Right hindlimb (tissue), 1 donor: ENCODE data around the gene MLLT6.
A peak's percentile ranks its signal among the peaks of the same experiment; 100 is the strongest.

Source experiments
- DNase-seq: peaks from one replicate; pipeline ENCODE4 v3.0.0-alpha.2; 2018

MLLT6 gene

DNA sequence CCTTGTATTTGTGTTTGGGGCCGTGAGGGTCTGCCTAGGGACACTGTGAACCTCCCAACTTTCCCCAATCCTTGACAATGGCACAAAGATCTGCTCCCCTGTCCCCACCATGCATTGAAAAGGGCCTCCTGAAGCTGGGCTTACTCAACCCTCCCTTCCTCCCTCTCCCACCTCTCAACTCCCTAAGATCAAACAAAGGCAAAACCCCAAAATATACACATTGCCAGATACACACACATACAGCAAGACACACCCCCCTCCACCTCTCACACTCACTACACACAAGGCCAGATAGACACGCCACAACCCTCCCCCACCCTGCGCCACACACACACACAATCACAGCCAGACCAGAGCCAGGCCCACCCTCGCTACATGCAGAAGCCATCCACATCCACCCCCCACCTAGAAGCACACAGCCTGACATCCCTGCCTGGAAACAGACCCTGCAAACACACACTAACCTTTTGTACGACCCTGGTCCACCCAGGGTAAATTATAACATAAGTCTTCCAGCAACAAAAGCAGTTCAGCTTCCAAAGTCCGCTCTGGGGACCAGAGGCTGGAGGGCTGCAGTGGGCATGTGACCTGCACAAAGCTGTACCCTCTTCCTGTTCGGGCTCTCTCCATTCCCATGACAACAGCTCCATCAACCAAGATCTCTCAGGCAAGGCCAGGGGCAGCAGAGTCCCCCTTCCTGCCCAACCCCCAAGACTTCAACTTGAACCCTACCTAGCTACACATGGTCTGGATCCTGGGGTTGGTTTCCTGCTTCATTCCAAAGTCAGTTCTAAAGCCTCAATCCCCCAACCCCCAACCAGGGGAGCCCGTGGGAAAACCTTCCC, 41.2 kb downstream of the MLLT6 start:
- peak; percentile 45 for DNase-seq

DNA sequence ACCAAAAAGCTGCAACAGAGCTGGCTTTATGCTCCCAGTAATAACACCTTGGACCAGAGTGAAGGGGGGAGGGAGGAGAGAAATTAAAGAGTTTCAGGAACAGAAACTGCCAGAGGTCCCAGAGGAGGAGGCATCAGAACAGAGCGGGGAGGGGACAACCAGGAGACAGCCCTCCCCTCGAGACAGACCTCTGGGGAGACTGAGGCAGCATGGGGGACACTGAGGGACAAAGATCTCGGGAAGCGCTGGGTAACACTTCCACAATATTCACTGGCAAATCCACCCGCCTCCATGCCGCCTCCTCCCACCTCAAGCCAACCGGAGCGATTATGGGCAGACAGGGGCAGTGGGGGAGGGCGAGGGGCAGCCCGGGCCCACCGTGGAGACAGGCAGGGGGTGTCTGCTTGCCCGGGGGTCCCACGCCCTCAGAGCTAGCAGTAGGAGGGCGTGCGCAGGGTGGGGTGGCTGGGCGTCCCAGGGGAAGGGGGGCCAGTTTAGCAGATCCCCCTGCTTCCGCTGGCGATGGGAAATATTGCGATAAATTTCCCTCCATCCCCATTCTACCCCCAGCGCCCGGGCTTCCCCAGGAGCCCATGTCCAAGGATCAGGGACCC, 41.9 kb downstream of the MLLT6 start:
- DNase-seq = no peak

DNA sequence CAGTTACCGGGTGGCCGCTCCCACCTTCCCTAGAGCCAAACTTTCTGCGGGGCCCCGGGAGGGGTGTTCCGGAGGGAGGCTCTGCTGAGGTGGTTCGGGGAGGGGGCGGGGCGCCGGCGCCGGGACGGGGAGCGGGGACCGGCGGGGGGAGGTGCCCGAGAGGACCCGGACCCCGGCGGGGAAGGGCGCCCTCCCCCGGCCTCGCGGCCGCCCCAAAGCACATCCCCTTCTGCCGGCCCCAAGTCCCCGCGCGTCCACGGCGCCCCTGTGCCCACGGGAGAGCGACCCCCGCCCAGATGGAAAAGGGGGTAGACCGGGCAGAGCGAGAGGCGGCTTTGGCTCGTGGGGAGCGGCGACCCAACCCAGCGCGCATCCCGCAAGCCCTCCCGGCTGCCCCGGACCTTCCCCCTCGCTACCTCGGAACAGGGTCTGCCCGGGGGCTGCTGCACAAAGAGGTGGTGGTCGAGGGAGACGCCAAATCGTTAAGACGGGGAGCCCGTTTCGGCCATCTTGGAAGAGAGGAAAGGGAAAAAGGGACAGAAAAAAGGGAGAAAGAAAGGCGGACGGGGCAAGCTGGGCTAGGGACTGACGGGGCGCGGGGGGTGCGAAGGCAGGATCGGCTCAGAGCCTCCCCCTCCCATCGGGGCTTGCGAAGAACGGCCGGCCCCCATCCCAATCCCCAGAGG, 42.5 kb downstream of the MLLT6 start:
- DNase-seq = peak; percentile 79

DNA sequence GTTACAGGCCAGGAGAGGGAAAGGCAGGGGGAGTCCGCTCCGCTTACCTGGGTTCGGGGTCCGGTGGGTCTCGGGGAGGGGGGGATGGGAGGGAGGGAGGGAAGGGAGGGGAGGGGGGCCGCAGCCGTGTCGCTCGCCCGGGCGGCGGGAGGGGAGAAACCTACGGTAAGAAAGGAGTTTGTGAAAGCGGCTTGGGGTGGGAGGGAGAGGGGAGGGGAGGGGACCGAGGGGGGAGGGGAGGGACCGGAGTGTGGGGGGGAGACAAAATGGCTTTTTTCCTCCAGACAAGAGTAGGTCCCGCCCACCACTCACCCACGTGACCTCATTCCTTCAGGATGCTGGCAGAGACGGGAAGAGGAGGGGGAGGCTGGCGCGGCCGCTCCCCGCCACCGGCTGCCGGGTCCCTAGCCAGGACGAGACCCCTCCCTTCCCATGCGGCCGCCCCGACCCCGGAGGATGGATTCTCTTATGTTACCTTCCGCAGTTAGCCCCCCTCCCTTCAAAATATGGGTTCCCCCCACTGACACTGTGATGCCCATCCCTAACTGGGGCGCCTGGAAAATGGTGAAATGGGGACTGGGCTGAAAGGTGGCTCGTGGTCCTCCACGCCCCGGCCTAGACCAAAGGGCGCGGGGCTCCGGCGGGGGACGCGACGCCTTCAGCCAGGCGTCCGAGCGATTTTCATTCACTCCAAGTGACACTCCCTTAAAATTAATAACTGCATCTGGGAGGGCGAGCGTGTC, 43.2 kb downstream of the MLLT6 start, which contains the start of gene PCGF2:
Gene PCGF2, minus strand, starts transcription at position 188 of the 743 bp plus-strand sequence. CDS start 7,934 bp downstream, outside the sequence.
- DNase-seq = peak; percentile 95

DNA sequence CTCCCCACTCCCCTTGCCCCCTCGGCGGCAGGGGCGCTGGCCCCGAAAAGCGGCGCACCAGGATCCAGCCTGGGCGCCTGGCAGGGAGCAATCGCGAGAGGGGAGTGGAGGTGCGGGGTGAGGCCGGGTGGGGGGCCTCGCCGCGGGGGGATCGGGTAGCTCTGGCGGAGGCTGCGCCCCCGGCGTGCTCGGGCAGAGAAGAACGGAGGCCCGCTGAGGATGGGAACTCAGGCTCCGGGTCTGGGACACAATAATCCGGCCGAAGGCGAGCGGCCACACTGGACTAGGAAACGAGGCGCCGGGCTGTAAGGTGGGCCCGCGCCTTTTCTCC, 43.8 kb downstream of the MLLT6 start:
- DNase-seq = no peak

DNA sequence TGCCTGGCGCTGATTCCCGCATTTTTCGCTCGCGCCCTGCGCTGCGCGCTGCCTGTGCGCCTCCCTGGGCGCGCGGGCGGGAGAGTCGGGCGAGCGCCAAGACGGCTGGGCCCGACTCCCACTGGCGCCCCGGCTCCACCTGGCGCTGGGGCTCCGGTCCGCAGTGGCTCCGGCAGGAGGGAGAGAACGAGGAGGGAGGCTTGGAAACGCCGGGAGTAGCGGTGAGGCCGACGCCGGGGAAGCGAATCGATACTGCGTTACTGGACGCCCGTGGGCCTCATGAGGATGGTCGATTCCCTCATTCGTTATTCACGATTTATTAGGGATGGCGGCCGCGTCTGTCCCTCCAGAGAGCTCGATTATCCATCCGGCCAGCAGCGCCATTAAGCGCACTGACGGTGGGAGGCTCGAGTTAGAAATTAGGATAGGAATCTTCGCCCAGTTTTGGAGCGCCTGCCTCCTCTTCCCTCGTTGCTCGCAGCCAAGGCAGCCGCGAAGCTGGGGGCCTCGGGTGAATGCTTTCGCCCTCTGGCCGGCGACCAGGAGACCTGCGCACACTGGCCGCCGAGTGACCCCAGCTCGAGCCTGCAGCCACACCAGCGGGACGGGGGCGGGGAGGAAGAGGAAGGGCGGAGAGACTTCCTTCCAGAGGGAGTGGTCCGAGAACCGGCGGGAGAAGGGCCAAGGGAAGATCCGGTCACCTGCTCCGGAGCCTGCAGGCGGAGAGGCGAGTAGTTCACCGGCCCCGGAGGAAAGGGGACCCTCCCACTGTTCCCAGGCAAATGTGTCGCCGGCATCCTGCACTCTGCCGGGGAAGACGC, 44.4 kb downstream of the MLLT6 start:
- peak; percentile 93 for DNase-seq

DNA sequence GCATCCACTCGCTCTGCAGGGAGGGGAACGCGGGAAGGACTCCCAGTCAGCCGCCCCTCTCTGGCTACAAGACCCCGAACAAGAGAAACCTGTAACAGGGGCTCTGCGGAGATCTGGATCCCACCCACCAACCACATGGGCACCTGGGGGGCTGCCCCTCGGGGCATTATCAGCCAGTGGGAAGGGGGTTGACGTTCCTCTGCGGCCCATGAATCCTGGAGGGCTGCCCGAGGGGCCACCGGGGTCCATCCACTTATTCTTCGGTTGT, 44.9 kb downstream of the MLLT6 start:
- DNase-seq = no peak

DNA sequence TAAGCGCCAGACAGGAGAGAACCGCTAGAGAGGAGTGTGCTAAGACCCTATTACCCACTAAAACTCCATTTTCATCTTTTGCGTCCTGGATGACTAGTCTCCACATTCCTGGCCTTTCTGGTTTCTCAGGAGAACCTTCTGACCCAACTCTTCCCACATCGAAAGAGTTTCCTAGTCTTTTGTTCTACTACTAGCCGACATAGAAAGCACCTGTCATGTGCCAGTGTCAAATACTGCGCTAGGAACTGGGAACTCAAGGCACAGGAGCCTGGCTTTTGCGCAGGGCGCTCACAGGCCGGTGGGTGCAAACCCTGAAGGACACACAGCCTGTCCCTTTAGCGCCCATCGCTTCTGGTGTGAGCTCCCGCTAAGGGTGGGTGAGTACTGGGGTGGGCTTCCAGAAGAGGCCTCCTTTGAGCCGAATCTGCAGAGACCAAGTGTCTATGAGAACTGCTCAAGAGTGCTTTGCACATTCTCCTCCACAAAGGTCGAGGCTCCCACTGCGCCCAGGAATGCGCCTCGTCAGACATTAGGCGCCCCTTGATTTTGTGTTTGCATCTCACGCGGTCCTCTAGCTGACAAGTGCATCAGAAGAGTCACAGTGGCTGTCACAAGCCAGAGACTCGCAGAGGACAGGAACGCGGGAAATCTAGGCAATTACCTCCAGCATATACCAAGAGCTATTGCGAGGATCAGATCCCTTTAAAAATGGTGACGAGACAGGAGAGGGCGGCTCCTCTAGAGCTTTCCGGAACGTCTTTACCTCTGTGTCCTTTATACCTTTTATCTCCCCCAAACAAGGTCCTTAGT, 45.4 kb downstream of the MLLT6 start:
- peak; percentile 32 for DNase-seq

DNA sequence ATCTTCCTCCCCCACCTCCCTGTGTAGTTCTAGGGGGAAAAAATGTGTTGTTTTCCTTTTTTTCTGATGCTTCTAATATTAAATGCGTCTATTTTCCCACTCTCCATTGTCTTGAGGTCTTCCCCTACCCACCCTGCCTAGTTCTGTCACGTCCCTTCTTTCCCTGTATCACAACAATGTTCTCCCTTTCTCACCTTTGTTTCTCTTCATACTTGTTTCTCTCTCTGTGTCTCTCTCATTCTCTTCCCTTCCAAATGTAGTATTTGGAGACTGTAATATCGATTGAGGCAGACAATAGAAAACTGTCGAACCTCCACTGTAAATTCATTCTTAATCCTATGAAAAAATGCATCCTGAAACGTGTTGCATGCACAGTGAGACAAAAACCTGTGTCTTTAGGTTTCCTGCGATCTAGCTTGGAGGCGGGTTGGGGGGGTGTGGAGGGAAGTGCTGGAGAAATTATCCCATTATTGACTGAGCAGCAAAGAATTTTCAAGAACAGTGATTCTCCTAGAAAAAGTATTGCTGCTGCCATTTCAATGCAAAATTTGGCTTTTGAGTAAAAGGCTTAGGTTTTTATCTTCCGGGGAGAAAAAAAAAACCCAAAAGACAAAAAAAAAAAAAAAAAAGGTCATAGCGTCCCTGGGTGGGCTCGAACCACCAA, 46.2 kb downstream of the MLLT6 start:
- DNase-seq = no peak

DNA sequence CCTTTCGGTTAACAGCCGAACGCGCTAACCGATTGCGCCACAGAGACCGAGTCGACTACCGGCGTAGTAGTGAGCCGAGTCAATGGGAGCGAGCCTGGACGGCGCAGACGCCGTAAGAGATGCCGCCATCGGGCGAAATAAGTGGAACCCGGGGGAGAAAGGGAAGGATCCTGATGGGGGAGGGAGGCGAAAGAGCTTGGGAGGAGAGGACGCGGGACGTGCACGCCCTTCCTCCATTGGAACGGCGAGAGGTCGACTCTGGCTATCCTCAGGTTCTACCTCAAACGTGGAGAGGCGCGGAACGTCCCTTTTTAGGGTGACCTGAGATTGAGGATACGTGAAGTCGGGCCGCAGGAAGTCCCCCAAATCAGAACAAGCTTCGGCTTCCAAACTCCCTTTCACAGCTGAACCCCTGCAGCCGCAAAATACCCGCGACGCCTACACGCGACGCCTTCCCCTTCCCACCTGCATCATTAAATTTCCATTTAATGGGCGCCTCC, 46.8 kb downstream of the MLLT6 start:
- DNase-seq = peak; percentile 90

DNA sequence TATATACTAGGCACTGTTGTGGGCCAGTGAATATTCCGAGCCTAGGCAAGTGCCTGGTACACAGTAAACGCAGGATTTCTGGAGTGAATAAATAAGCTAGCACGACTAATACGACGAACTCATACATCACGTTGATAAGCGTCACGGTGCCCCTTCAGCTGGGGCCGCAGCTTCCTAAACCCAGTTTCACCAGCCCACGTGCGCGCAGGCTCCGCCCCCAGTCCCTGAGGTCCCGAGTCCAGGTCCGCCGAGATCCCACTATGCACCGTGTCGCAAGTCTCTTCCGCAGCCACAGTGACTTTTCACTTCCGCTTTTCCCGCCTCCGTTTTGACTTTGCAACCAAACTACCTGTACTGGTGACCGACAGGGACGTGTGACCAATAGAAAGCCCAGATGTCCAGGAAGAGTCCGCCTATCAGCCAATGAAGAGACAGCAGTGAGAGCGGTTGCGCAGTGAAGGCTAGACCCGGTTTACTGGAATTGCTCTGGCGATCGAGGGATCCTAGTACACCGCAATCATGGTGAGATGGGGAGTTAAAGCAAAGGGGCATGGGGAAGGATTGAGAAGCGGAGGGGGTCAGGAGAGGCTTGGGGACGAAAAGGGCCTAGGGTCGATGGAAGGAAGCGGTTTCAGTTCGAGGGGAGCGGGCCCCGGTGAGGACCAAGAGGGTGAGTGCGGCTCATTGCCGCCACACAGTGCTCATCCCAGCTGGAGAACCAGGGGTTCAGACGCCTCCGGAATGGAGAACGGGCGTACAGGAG, 47.4 kb downstream of the MLLT6 start, which contains the start of gene PSMB3:
Gene PSMB3, plus strand, starts transcription at position 434 of the 763 bp plus-strand sequence. Its CDS starts 86 bp downstream, at position 520.
- peak; percentile 98 for DNase-seq

DNA sequence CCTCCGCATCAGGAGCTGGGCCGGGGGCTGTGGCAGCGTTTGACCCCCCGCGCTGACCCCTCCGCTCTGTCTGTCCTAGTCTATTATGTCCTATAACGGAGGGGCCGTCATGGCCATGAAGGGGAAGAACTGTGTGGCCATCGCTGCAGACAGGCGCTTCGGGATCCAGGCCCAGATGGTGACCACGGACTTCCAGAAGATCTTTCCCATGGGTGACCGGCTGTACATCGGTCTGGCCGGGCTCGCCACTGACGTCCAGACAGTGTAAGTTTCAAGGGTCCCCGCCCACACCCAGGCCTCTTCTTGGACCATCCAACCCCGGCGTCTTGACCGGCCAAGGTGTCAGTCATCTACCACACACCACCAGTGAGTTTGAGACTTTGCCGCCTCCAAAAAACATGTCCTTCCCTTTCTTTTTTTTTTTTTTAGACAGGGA, 48.0 kb downstream of the MLLT6 start:
- DNase-seq = no peak

DNA sequence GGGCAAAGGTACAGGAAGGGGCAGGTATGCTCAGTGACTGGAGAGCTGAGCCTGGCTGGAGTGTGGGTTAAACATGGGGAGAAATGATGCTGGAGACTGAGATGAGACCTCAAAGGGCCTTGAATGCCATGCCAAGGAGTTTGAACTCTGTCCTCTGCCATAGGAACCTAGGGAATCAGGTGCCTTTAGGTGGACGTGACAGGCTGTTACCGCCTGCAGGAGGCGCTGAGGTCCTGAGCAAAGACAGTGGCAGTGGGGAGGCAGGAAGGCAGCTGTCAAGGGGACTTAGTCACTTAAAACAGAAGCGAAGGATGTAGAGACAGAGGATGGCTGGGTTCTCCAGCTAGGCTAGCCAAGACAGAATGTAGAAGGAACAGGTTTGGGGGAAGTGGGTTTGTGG, 56.5 kb downstream of the MLLT6 start:
- DNase-seq = no peak

DNA sequence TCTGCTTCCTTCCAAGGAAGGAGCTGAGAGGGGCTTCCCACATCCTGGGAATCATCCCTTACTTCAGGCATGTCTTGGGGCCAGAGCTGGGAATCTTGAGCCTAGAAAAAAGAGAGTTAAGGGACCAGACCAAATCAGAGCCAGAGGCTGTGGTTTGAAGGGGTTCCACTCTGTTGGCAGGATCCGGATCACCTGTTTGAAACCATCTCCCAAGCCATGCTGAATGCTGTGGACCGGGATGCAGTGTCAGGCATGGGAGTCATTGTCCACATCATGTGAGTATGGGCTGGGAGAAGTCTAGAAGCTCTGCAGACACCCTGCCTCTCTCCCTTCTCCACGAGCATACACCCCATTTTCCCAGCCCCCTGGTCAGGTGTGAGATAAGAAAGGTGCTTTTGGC, 57.2 kb downstream of the MLLT6 start:
- DNase-seq = no peak

DNA sequence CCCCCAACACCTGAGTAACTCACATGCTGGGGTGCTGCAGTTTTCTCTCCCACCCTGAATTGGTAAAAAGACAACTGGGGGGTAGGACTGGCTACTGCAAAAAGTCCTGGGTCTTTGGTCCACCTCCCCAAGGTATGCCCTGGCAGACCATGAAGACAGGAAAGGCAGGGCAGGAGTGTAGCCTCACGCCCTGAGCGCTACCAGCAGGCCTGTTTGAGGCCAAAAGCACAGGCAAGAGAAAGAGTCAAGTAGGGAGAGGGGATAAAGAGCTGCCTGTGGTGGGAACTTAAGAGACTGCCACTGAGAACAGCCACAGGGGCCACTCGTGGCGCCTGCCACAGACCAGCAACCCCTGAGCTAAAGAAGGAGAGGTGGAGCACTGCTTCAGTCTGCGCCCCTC, 61.3 kb downstream of the MLLT6 start:
- no peak for DNase-seq

DNA sequence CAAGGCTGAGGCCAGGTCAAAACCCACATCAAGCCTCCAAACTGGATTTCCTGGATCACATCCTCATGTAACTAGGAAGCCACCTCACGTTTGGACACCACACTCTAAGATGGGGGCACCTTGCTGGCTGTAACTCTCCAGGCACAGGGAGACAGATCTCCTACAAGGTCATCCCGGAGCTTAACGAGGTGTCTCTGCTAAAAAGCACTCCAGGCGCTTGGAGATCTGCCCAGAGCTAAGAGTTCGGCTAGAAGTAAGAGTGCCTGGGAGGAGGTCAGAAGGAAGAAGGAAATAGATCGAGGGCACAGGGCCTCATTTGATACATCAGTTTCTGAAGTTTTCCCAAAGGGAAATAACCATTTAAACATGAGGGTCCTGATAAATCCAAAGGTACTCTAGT, 63.3 kb downstream of the MLLT6 start:
- DNase-seq = no peak

DNA sequence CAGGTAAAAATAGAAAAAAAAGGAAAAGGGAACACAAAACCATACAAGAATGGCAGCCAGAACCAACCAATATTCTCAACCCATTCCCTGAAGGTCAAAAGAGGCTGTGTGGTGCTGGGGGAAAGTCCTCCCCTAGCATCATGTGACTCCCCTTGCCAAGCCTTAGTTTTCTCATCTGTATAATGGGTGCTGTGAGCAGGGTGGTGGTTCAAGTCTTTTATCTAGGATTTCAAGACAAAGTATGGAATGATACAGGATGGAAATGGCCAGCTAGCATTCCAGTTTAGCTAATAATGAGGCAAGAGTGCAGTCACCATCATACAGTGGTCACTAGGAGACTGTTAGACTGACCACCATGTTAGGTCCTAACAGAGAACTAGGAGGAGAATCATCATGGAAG, 68.2 kb downstream of the MLLT6 start:
- no peak for DNase-seq

DNA sequence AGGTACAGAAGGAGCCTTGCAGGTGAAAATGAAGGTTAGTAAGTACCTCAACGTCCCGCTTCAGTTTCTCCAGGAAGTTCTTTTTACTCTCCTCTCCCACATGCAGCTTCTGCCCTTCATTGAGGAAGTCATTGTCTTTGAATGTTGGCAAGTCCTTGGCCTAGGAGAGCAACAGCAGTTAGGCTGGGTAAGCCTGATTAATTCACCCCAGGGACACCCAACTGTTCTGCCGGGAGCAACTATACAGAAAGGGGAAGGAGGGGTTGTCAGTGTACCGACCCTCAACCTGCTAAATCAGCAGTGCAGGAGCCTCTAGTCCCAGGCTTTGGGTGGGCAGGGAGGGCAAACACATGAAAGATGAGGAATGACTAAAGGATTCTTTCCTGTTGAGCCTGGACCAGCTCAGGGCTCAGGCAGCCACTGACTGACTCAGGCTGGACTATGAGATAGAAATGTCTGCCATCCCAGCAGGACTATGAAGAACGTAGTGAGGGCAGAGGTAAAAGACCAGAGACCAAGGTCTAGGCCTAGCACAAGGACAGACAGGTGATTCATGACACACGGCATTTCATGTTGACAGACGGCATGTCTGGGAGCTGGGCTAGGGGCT, 72.7 kb downstream of the MLLT6 start:
- no peak for DNase-seq
